ENCODE results near the gene AK5.
A peak's percentile ranks its signal among the peaks of the same experiment; 100 is the strongest.
"Not testable (repeated sequence)": the region's sequence is repeated elsewhere in the genome, so short reads cannot be mapped to it uniquely, and the experiment has no call there.

Gene AK5

DNA sequence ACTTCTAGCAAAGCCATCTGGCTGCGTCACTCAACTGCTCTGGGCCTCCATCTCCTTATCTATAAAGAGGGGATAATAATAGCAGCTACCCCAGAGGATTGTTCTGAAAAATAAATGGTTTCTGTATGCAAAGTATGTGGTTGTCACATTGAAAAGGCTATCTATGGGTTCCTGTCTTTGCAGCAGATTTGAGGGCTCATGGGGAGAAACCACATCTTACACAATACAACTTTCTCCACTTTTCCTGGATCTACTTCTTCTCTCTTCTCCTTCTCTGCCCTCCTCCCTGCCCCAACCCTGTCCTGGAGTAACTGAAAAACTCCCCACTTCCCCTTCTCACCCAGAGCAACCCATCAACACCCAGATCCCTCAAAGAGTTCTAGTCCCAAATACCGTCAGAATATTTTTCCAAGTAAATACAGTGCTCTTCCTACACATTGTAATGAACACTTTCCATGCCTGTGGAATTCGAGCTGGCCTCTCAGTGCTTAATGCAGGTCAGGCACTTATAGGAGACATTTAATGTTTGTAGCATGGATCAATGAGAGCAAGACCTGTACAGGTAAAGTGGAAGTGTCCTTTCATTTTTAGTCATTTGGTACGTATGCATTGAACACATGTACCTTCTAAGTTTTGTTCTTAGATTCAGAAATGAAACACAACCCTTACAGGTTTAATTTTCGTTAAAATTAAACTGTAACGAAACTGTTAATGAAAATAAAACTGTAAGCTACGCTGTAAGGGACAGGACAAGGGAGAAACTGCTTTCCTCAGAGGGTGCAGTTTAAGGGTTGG lies 131.9 kb downstream of the AK5 start:
- no peak overlapping the region for H3K27ac ChIP-seq
- no peak for DNase-seq
- H3K27me3 ChIP-seq (ENCODE audit: insufficient read depth, low read depth, severe bottlenecking): no peaks in the 10 kb centered on the region
- peaks cover 4% of the 10 kb centered on the region for H3K9me3 ChIP-seq (ENCODE audit: severe bottlenecking)
- TF ChIP-seq, protein P1, sequence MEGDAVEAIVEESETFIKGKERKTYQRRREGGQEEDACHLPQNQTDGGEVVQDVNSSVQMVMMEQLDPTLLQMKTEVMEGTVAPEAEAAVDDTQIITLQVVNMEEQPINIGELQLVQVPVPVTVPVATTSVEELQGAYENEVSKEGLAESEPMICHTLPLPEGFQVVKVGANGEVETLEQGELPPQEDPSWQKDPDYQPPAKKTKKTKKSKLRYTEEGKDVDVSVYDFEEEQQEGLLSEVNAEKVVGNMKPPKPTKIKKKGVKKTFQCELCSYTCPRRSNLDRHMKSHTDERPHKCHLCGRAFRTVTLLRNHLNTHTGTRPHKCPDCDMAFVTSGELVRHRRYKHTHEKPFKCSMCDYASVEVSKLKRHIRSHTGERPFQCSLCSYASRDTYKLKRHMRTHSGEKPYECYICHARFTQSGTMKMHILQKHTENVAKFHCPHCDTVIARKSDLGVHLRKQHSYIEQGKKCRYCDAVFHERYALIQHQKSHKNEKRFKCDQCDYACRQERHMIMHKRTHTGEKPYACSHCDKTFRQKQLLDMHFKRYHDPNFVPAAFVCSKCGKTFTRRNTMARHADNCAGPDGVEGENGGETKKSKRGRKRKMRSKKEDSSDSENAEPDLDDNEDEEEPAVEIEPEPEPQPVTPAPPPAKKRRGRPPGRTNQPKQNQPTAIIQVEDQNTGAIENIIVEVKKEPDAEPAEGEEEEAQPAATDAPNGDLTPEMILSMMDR (IDR thresholded peaks at IDR 0.05; ENCODE audit: low read depth, low read length): no peak
- no peak overlapping the region for H3K4me3 ChIP-seq (ENCODE audit: low read depth, low read length)
- no peaks in the 10 kb centered on the region for H3K36me3 ChIP-seq

DNA sequence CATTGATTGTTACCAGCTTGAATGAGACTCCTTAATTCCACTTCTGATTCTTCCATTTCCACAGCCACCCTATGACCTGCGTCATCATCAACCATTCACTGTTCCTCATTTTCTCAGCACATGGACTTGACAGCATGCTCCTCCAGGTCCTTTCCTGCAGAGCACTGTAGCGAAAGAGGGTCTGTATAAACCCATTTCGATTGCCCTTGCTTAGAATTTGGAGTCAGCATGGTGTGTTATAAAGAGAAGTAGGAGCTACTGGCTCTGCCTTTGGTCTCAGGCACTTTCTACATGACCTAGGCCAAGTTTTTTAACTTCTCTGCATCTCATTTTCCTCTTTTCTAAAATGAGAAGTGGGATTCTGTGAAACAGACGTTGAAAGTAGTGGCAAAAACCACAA lies 133.8 kb downstream of the AK5 start:
- H3K36me3 ChIP-seq: no peaks in the 10 kb centered on the region
- no peak overlapping the region for H3K4me3 ChIP-seq (ENCODE audit: low read depth, low read length)
- TF ChIP-seq, protein P1 (IDR thresholded peaks at IDR 0.05; ENCODE audit: low read depth, low read length): no peak
- DNase-seq: no peak
- peaks cover 4% of the 10 kb centered on the region for H3K9me3 ChIP-seq (ENCODE audit: severe bottlenecking)
- no peak overlapping the region for H3K27ac ChIP-seq
- H3K27me3 ChIP-seq (ENCODE audit: insufficient read depth, low read depth, severe bottlenecking): no peaks in the 10 kb centered on the region

DNA sequence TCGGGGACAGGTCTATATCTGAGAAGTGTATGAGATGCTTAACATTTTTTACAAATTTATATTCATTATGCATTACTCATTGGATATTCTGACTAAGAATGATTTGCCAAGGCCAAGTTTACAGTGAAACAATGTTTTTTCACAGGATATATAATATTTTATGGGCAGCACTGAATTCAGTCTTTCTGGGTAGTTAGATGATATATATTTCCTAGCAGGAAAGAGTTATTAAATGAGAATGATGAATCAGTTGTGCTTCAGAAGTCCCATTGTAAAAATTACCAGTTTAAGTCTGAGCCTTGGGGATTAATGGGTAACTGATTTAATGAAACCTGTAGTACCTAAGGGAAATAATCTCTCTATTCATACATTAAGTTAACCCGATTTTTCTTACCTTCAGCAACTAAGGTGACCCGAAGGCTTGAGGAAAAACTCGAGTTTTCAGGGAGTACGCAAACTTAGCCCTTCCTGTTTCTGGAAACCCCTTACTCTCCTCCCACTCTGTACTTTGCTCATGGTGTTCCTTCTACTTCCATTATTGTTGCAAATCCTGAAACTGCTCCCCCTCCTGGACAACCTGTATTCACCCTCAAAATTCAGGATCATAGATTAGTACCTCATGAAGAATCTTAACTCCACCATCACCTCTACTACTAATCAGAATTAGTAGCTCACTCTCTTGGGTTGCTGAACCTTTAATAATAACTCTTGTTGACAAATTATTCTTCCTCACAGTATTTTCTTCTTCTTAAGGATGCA lies 135.1 kb downstream of the AK5 start:
- H3K36me3 ChIP-seq: no peaks in the 10 kb centered on the region
- H3K9me3 ChIP-seq (ENCODE audit: severe bottlenecking): peaks cover 4% of the 10 kb centered on the region
- no peak overlapping the region for H3K27ac ChIP-seq
- H3K27me3 ChIP-seq (ENCODE audit: insufficient read depth, low read depth, severe bottlenecking): no peaks in the 10 kb centered on the region
- H3K4me3 ChIP-seq (ENCODE audit: low read depth, low read length): no peak overlapping the region
- DNase-seq: peak; percentile 20
- TF ChIP-seq, protein P1 (IDR thresholded peaks at IDR 0.05; ENCODE audit: low read depth, low read length): peak; percentile 42

DNA sequence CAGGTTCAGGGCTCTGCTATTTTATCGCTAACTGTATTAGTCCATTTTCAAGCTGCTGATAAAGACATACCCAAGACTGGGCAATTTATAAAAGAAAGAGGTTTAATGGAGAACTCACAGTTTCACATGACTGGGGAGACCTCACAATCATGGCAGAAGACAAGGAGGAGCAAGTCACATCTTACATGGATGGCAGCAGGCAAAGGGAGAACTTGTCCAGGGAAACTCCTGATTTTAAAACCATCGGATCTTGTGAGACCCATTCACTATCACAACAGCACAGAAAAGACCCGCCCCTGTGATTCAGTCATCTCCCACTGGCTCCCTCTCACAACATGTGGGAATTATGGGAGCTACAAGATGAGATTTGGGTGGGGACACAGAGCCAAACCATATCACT lies 136.2 kb downstream of the AK5 start:
- not testable (repeated sequence) for H3K4me3 ChIP-seq (ENCODE audit: low read depth, low read length); H3K27me3 ChIP-seq (ENCODE audit: insufficient read depth, low read depth, severe bottlenecking); DNase-seq; H3K36me3 ChIP-seq; H3K27ac ChIP-seq; H3K9me3 ChIP-seq (ENCODE audit: severe bottlenecking)

DNA sequence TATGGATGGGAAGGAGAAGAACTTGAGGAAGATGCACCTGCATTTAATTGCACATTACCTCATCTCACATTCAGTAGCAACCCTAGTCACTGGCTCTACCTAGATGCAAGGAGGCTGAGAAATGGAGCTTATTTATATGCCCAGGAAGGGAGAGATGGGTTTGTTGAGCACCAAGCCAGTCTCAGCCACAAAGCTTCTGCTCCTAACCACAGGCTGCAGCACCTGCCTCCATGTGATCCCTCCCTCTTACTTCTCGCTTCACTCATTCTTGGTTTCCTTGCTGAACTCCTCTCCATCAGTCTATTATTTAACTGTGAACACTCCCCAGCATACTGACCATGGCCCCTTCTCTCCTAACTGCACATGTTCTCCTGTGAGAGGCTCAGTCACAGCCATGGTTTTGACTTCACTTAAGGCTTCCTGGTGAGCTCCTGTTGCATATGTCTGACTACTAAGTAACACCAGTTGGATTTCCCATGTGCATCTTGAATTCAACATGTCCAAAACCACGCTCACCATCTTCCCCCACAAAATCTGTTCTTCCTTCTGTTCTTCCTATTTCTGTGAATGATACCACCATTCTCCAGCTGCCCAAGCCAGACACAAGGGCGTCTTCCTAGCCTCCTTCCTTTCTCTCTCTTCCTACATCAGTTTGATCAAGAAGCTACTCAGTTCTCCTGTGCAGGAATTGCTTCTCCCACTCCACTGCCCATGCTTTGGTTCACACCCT lies 139.8 kb downstream of the AK5 start:
- H3K27me3 ChIP-seq (ENCODE audit: insufficient read depth, low read depth, severe bottlenecking): no peaks in the 10 kb centered on the region
- H3K9me3 ChIP-seq (ENCODE audit: severe bottlenecking): peaks cover 4% of the 10 kb centered on the region
- DNase-seq: no peak
- no peak overlapping the region for H3K27ac ChIP-seq
- H3K4me3 ChIP-seq (ENCODE audit: low read depth, low read length): no peak overlapping the region
- TF ChIP-seq, protein P1 (IDR thresholded peaks at IDR 0.05; ENCODE audit: low read depth, low read length): no peak
- H3K36me3 ChIP-seq: no peaks in the 10 kb centered on the region

DNA sequence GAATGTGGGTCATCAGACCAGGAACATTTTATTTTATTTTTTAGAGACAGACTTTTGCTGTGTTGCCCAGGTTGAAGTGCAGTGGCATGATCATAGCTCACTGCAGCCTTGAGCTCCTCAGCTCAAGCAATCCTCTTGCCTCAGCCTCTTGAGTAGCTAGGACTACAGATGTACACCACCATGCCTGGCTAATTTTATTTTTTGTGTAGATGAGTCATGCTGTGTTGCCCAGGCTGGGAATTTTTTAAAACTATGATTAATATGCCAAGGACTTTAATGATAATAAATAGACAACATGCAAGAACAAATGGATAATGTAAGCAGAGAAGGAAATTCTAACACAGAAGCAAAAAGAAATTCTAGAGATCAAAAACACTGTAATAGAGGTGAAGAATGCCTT lies 142.4 kb downstream of the AK5 start:
- TF ChIP-seq, protein P1 (IDR thresholded peaks at IDR 0.05; ENCODE audit: low read depth, low read length): no peak
- Histone ChIP-seq H3K36me3 (no peaks in the 10 kb centered on the region), H3K27ac (no peak overlapping the region), H3K27me3 (ENCODE audit: insufficient read depth, low read depth, severe bottlenecking) (no peaks in the 10 kb centered on the region), H3K4me3 (ENCODE audit: low read depth, low read length) (no peak overlapping the region), H3K9me3 (ENCODE audit: severe bottlenecking) (peaks cover 5% of the 10 kb centered on the region)
- no peak for DNase-seq
